ENCODE data around the gene ZNF586.

Gene ZNF586

GRCh38 chr19:57829316-57829715 lies 59.8 kb downstream of the ZNF586 start:
- Mint-ChIP-seq H3K27me3 (no peaks in the 10 kb centered on the region), H3K4me1 (peaks cover 38% of the 10 kb centered on the region)

GRCh38 chr19:57830071-57830602 lies 60.7 kb downstream of the ZNF586 start, which contains the start of gene ZNF587B:
Gene ZNF587B, plus strand, starts transcription at chr19:57830299. Its CDS starts 230 bp downstream, at chr19:57830529.
- Mint-ChIP-seq H3K27me3 (no peaks in the 10 kb centered on the region), H3K27ac (peak within 1 kb of the TSS in 1 of 2 donors; percentile 27), H3K4me1 (peaks cover 38% of the 10 kb centered on the region), H3K9me3 (no peaks in the 10 kb centered on the region), H3K4me3 (no peak within 1 kb of the TSS)
- DNase-seq (no peak), ATAC-seq (no peak)

More at GRCh38 chr19:57829316-57829715, 59.8 kb downstream of the ZNF586 start:
- ATAC-seq = no peak
- no peak overlapping the region for H3K27ac Mint-ChIP-seq
- no peak overlapping the region for H3K4me3 Mint-ChIP-seq
- no peak for DNase-seq
- H3K9me3 Mint-ChIP-seq = no peaks in the 10 kb centered on the region
